Panc1 (cell line): ENCODE measurements around the gene TMEM107.

Experiments used
- CTCF ChIP-seq: fragments of 450-650 bp; IDR thresholded peaks from 2 replicates; pipeline ENCODE4 v1.5.1; 2017; ENCODE audit warnings: mild to moderate bottlenecking
- POLR2AphosphoS5 ChIP-seq: IDR thresholded peaks from 2 replicates; pipeline ENCODE4 v1.6.1; 2012; ENCODE audit warnings: mild to moderate bottlenecking, low read depth, low read length, moderate library complexity
- SIN3A ChIP-seq: IDR thresholded peaks from 2 replicates; pipeline ENCODE4 v1.6.1; 2012; ENCODE audit warnings: low read depth, mild to moderate bottlenecking, low read length, moderate library complexity, borderline replicate concordance; ENCODE audit not compliant: insufficient read depth

DNA sequence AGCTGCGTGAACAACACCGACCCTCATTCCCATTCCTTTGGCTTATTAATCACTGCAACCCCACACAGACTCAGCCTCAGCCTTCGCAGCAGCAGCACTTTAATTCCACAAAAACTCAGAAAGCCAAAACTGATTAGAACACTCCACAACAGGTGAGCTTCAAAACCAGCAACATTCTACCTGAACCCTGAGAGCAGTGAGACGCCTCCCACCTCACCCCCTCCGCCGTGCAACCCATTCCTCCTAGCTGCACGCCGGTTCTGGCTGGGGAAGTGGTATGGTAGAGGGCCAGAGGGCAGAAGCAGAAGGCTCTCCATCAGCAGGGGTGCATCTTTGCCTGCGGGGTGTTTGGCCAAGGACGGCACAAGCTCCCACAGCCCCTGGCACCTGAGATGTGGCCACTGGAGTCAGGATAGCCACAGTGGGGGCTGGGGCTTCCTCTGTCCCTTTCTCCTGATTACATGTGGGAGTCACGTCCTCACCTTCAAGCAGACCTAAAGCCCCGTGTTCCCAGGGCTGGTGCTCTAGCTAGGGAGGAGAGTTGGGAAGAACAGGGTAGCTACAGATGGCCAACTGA lies 12.2 kb upstream of the TMEM107 start:
- TF ChIP-seq CTCF (no peak), SIN3A (no peak), POLR2AphosphoS5 (no peak)
